ENCODE data around the gene AUTS2.

AUTS2 gene

DNA sequence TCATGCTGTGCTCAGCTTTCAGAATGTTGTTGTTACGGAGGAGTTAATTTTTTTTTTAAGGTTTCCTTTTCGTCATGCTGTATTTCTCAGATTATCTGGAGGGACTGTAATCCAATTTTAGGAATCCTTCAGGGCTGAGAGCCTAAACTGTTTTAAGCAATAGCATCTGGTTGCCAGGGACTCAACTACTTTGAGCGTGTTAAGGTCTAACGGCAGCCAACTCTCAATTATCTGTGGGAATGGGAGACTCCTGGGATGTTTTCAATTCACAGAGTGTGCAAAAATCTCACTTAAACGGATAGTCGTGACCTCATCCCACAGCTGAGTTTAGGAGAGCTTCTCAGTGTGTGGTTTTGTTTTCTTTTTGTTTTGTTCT, 291.7 kb downstream of the AUTS2 start:
- H3K27ac ChIP-seq (ENCODE audit: low read depth, low read length) = no peak overlapping the region
- H3K4me3 ChIP-seq (ENCODE audit: low read depth in 1 of 2, low read length in 2 of 2) = no peak overlapping the region
- no peaks in the 10 kb centered on the region for H3K36me3 ChIP-seq (ENCODE audit: control insufficient read depth in 1 of 2, insufficient read depth in 2 of 2, low read length in 2 of 2)
- H3K27me3 ChIP-seq (ENCODE audit: control insufficient read depth in 1 of 2, insufficient read depth in 2 of 2, low read length in 2 of 2) = no peaks in the 10 kb centered on the region
- H3K9me3 ChIP-seq (ENCODE audit: control insufficient read depth in 1 of 2, low read length in 2 of 2) = no peaks in the 10 kb centered on the region
- no peaks in the 10 kb centered on the region for H3K4me1 ChIP-seq (ENCODE audit: control insufficient read depth in 1 of 2, insufficient read depth in 2 of 2, low read length in 2 of 2)
- H3K9ac ChIP-seq (ENCODE audit: low read depth in 1 of 2, low read length in 2 of 2) = no peak overlapping the region

DNA sequence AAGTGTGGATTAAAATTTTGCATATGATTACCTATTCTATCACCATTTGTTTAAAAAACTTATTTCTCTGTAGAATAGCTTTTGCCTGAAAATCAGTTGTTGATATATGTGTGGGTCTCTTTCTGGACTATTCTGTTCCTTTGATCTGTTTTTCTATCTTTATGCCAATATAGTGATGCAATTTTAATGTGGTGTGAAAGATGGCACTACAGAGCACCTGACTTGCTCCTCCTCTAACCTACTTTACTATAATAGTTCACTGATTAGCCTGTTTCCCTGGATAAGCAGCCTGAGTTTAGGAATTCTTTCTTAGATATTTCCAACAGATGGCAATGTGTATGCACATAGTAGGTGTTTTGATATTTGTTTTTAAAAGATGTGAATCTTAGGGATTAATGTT, 294.5 kb downstream of the AUTS2 start:
- no peak overlapping the region for H3K9ac ChIP-seq (ENCODE audit: low read depth in 1 of 2, low read length in 2 of 2)
- H3K4me1 ChIP-seq (ENCODE audit: control insufficient read depth in 1 of 2, insufficient read depth in 2 of 2, low read length in 2 of 2) = no peaks in the 10 kb centered on the region
- no peak overlapping the region for H3K4me3 ChIP-seq (ENCODE audit: low read depth in 1 of 2, low read length in 2 of 2)
- no peak overlapping the region for H3K27ac ChIP-seq (ENCODE audit: low read depth, low read length)
- H3K9me3 ChIP-seq (ENCODE audit: control insufficient read depth in 1 of 2, low read length in 2 of 2) = no peaks in the 10 kb centered on the region
- no peaks in the 10 kb centered on the region for H3K36me3 ChIP-seq (ENCODE audit: control insufficient read depth in 1 of 2, insufficient read depth in 2 of 2, low read length in 2 of 2)
- H3K27me3 ChIP-seq (ENCODE audit: control insufficient read depth in 1 of 2, insufficient read depth in 2 of 2, low read length in 2 of 2) = no peaks in the 10 kb centered on the region

DNA sequence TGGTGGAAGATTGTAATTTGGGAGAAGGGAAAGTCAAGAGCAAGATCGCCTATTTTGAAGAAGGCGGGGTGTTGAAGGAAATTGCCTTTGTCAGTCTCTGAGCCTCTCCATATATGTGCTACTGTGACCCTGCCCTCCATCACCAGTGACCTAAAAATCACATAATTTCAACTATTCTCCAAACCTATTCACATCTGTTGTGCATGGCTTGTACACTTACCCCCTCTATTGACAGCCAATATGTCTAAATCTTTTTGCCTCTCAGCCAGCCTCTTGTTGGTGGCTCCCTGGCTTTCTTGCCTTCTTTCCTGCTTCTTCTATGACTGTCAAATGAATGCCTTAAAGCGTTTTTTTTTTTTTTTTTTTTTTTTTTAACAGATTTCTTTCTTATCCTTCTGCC, 295.6 kb downstream of the AUTS2 start:
- Histone ChIP-seq H3K9me3 (ENCODE audit: control insufficient read depth in 1 of 2, low read length in 2 of 2) (no peaks in the 10 kb centered on the region), H3K9ac (ENCODE audit: low read depth in 1 of 2, low read length in 2 of 2) (no peak overlapping the region), H3K27ac (ENCODE audit: low read depth, low read length) (no peak overlapping the region), H3K4me1 (ENCODE audit: control insufficient read depth in 1 of 2, insufficient read depth in 2 of 2, low read length in 2 of 2) (no peaks in the 10 kb centered on the region), H3K36me3 (ENCODE audit: control insufficient read depth in 1 of 2, insufficient read depth in 2 of 2, low read length in 2 of 2) (no peaks in the 10 kb centered on the region), H3K4me3 (ENCODE audit: low read depth in 1 of 2, low read length in 2 of 2) (no peak overlapping the region), H3K27me3 (ENCODE audit: control insufficient read depth in 1 of 2, insufficient read depth in 2 of 2, low read length in 2 of 2) (no peaks in the 10 kb centered on the region)

DNA sequence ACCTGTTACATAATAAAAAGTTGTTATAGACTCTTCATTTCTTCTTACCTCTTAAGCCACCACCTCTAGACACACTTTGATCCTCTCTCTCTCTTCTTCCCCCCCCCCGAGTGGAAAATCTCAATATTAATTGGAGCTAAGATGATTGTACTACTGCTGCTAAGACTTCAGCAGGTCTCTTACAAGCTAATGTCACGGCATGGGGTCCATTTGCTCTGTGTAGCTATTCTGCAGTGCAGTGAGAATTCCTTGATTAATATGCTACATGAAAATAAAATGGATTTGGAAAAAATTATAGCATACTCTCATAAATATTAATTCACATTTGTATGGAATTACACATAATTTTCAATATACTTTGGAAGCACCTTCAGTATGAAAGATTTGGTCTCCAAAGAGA, 297.2 kb downstream of the AUTS2 start:
- Histone ChIP-seq H3K4me3 (ENCODE audit: low read depth in 1 of 2, low read length in 2 of 2) (no peak overlapping the region), H3K27me3 (ENCODE audit: control insufficient read depth in 1 of 2, insufficient read depth in 2 of 2, low read length in 2 of 2) (no peaks in the 10 kb centered on the region), H3K9me3 (ENCODE audit: control insufficient read depth in 1 of 2, low read length in 2 of 2) (no peaks in the 10 kb centered on the region), H3K27ac (ENCODE audit: low read depth, low read length) (no peak overlapping the region), H3K36me3 (ENCODE audit: control insufficient read depth in 1 of 2, insufficient read depth in 2 of 2, low read length in 2 of 2) (no peaks in the 10 kb centered on the region), H3K4me1 (ENCODE audit: control insufficient read depth in 1 of 2, insufficient read depth in 2 of 2, low read length in 2 of 2) (no peaks in the 10 kb centered on the region), H3K9ac (ENCODE audit: low read depth in 1 of 2, low read length in 2 of 2) (no peak overlapping the region)

DNA sequence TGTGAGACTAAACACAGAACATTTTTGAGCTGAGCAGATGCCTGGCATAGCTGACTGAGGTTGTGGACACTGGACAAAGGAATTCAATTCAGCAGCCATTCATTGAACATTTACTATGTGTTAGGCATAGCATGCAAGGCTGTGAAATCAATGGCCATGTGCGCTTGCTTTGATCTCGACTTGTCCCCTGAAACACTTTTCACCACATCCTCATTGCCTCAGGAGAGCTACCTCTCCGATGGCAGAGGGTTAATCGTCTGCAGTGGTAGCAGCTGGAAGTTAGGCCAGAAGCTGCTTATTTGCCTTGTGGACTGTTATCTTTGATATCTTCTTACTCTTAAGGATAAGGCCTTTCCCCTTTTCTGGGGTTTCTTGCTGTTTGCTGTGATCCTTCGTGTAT, 297.8 kb downstream of the AUTS2 start:
- H3K4me3 ChIP-seq (ENCODE audit: low read depth in 1 of 2, low read length in 2 of 2) = no peak overlapping the region
- H3K27me3 ChIP-seq (ENCODE audit: control insufficient read depth in 1 of 2, insufficient read depth in 2 of 2, low read length in 2 of 2) = no peaks in the 10 kb centered on the region
- no peaks in the 10 kb centered on the region for H3K9me3 ChIP-seq (ENCODE audit: control insufficient read depth in 1 of 2, low read length in 2 of 2)
- no peak overlapping the region for H3K9ac ChIP-seq (ENCODE audit: low read depth in 1 of 2, low read length in 2 of 2)
- no peaks in the 10 kb centered on the region for H3K36me3 ChIP-seq (ENCODE audit: control insufficient read depth in 1 of 2, insufficient read depth in 2 of 2, low read length in 2 of 2)
- H3K27ac ChIP-seq (ENCODE audit: low read depth, low read length) = no peak overlapping the region
- no peaks in the 10 kb centered on the region for H3K4me1 ChIP-seq (ENCODE audit: control insufficient read depth in 1 of 2, insufficient read depth in 2 of 2, low read length in 2 of 2)

DNA sequence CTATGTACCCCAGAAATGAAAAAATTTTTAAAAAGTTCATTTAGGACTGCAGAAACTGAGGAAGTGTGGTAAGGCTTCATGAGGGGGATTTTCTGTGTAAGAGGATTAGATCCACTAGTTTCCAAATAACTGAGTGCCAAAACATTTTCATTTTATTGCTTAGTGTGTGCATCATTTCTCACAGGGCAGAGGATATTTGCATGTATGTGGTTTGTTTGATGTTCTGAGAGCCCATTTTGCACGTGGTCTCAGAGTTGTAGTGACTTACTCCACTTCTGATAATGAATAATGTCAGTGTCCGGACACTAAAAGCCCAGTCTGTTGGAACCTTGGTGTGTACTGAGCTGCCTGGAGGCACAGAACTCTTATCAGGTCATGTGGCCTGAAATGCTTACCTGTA, 299.9 kb downstream of the AUTS2 start:
- Histone ChIP-seq H3K36me3 (ENCODE audit: control insufficient read depth in 1 of 2, insufficient read depth in 2 of 2, low read length in 2 of 2) (no peaks in the 10 kb centered on the region), H3K4me1 (ENCODE audit: control insufficient read depth in 1 of 2, insufficient read depth in 2 of 2, low read length in 2 of 2) (no peaks in the 10 kb centered on the region), H3K9ac (ENCODE audit: low read depth in 1 of 2, low read length in 2 of 2) (no peak overlapping the region), H3K4me3 (ENCODE audit: low read depth in 1 of 2, low read length in 2 of 2) (no peak overlapping the region), H3K9me3 (ENCODE audit: control insufficient read depth in 1 of 2, low read length in 2 of 2) (no peaks in the 10 kb centered on the region), H3K27me3 (ENCODE audit: control insufficient read depth in 1 of 2, insufficient read depth in 2 of 2, low read length in 2 of 2) (no peaks in the 10 kb centered on the region), H3K27ac (ENCODE audit: low read depth, low read length) (no peak overlapping the region)

DNA sequence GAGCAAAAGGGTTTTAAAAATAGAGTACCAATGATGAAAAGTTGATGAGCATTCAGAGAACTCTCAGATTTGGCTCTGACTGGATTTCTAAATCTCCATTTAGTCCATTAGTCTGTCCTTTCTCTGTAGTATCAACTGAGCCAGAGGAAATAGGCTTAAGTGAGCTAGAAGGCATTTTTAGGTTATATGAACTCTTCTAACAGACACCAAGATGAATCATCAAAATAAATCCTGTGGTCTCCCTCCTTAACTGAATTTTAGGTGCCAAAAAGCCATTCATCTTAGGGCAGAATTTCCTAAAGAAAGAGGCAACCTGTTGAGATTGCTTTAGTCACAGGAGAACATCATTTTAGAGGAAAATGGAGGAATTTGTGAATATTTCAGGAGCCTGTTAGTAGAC, 305.1 kb downstream of the AUTS2 start:
- no peak overlapping the region for H3K9ac ChIP-seq (ENCODE audit: low read depth in 1 of 2, low read length in 2 of 2)
- H3K4me1 ChIP-seq (ENCODE audit: control insufficient read depth in 1 of 2, insufficient read depth in 2 of 2, low read length in 2 of 2) = peaks cover 5 to 6% of the 10 kb centered on the region in 2 donors
- no peaks in the 10 kb centered on the region for H3K9me3 ChIP-seq (ENCODE audit: control insufficient read depth in 1 of 2, low read length in 2 of 2)
- no peak overlapping the region for H3K27ac ChIP-seq (ENCODE audit: low read depth, low read length)
- no peaks in the 10 kb centered on the region for H3K27me3 ChIP-seq (ENCODE audit: control insufficient read depth in 1 of 2, insufficient read depth in 2 of 2, low read length in 2 of 2)
- H3K4me3 ChIP-seq (ENCODE audit: low read depth in 1 of 2, low read length in 2 of 2) = no peak overlapping the region
- H3K36me3 ChIP-seq (ENCODE audit: control insufficient read depth in 1 of 2, insufficient read depth in 2 of 2, low read length in 2 of 2) = no peaks in the 10 kb centered on the region

DNA sequence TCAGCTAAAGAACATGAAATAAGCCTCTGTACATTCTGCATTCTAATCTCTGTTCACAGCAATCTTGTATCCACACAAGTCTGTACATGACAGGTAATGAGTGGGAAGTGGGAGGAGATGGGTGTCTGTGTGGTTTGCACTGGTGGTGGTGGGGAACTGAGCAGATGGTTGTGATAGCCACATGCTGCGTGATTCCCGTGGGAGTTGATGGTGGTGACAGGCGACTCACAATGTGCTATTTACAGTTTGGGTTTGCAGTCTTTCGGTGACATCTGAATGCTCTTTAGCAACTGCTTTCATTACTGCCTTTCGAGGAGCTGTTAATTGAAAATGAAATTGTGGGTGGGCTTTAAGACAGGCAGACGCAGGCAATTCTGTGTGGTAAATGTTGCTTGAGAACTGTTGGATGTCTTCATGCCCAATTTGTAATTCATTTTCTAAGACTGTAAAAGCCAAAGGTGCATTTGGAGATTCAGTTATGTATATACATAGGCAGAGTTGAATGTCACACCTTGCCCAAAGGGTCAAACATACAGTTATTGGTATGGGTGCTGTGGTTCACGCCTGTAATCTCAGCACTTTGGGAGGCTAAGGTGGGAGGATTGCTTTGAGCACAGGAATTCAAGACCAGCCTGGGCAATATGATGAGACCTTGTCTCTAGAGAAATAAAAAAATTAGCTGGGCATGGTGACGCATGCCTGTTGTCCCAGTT, 308.2 kb downstream of the AUTS2 start:
- peaks cover 2 to 4% of the 10 kb centered on the region in 2 donors for H3K9me3 ChIP-seq (ENCODE audit: control insufficient read depth in 1 of 2, low read length in 2 of 2)
- no peak overlapping the region for H3K4me3 ChIP-seq (ENCODE audit: low read depth in 1 of 2, low read length in 2 of 2)
- no peaks in the 10 kb centered on the region for H3K36me3 ChIP-seq (ENCODE audit: control insufficient read depth in 1 of 2, insufficient read depth in 2 of 2, low read length in 2 of 2)
- H3K27me3 ChIP-seq (ENCODE audit: control insufficient read depth in 1 of 2, insufficient read depth in 2 of 2, low read length in 2 of 2) = no peaks in the 10 kb centered on the region
- H3K9ac ChIP-seq (ENCODE audit: low read depth in 1 of 2, low read length in 2 of 2) = no peak overlapping the region
- H3K27ac ChIP-seq (ENCODE audit: low read depth, low read length) = no peak overlapping the region
- peaks cover 11 to 12% of the 10 kb centered on the region in 2 donors for H3K4me1 ChIP-seq (ENCODE audit: control insufficient read depth in 1 of 2, insufficient read depth in 2 of 2, low read length in 2 of 2)

DNA sequence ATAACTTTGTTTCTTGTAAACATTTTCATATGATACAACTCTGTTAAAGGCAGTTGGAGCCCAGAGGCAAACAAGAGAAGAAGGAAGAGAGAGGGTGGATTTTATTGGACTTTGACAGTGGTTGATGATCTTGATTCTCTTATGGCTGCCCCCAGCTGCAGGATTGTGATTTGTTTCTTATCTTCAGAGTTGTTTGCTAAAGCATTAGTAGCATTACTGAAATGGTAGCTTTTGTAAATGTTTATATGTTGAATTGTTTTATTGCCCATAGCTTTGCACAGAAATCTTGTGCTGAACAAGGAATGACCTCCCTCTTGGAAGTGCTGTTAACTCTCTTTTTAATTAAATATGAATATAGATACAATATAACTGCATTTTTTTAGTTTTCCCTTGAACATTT, 309.4 kb downstream of the AUTS2 start:
- no peak overlapping the region for H3K27ac ChIP-seq (ENCODE audit: low read depth, low read length)
- H3K9me3 ChIP-seq (ENCODE audit: control insufficient read depth in 1 of 2, low read length in 2 of 2) = peaks cover 4 to 8% of the 10 kb centered on the region in 2 donors
- H3K27me3 ChIP-seq (ENCODE audit: control insufficient read depth in 1 of 2, insufficient read depth in 2 of 2, low read length in 2 of 2) = no peaks in the 10 kb centered on the region
- H3K4me1 ChIP-seq (ENCODE audit: control insufficient read depth in 1 of 2, insufficient read depth in 2 of 2, low read length in 2 of 2) = peaks cover 16 to 17% of the 10 kb centered on the region in 2 donors
- no peaks in the 10 kb centered on the region for H3K36me3 ChIP-seq (ENCODE audit: control insufficient read depth in 1 of 2, insufficient read depth in 2 of 2, low read length in 2 of 2)
- H3K9ac ChIP-seq (ENCODE audit: low read depth in 1 of 2, low read length in 2 of 2) = no peak overlapping the region
- H3K4me3 ChIP-seq (ENCODE audit: low read depth in 1 of 2, low read length in 2 of 2) = no peak overlapping the region

DNA sequence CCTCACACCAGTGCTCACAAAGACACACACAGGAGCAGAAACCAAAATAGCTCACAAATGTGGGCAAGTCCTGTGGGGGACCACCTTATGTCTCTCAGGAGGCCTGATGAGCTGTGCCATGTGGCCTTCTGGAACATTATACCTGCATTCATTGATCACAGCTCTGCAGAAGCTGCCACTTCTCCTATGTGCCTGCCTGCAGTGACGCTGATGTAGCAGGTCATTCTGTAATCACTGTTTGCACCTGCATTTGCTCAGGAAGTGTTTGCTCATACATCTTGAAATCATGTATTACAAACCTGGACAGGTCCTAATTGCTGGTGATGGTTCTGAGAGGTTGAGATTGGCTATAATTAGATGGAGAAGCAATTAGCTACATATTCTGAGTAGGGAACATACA, 310.2 kb downstream of the AUTS2 start:
- Histone ChIP-seq H3K27me3 (ENCODE audit: control insufficient read depth in 1 of 2, insufficient read depth in 2 of 2, low read length in 2 of 2) (no peaks in the 10 kb centered on the region), H3K36me3 (ENCODE audit: control insufficient read depth in 1 of 2, insufficient read depth in 2 of 2, low read length in 2 of 2) (no peaks in the 10 kb centered on the region), H3K4me3 (ENCODE audit: low read depth in 1 of 2, low read length in 2 of 2) (no peak overlapping the region), H3K9me3 (ENCODE audit: control insufficient read depth in 1 of 2, low read length in 2 of 2) (peaks cover 4 to 8% of the 10 kb centered on the region in 2 donors), H3K9ac (ENCODE audit: low read depth in 1 of 2, low read length in 2 of 2) (no peak overlapping the region), H3K4me1 (ENCODE audit: control insufficient read depth in 1 of 2, insufficient read depth in 2 of 2, low read length in 2 of 2) (peaks cover 20 to 22% of the 10 kb centered on the region in 2 donors), H3K27ac (ENCODE audit: low read depth, low read length) (no peak overlapping the region)

DNA sequence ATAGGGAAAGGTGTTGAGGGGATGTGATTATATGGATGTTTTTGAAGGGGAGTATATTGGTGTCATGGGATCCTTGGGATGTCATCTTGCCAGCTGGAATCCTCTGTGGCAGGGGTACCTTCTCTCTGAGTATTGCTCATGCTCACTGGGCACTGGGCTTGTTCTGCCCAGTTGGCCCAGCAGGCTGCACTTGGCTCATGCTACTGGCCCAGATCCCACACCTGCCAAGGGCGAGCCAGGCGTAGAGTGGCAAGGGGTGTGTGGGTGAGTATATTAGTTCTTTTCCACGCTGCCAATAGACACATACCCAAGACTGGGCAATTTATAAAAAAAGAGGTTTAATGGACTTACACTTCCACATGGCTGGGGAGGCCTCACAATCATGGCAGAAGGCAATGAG, 311.9 kb downstream of the AUTS2 start:
- Histone ChIP-seq H3K9ac (ENCODE audit: low read depth in 1 of 2, low read length in 2 of 2) (no peak overlapping the region), H3K27me3 (ENCODE audit: control insufficient read depth in 1 of 2, insufficient read depth in 2 of 2, low read length in 2 of 2) (no peaks in the 10 kb centered on the region), H3K4me3 (ENCODE audit: low read depth in 1 of 2, low read length in 2 of 2) (no peak overlapping the region), H3K4me1 (ENCODE audit: control insufficient read depth in 1 of 2, insufficient read depth in 2 of 2, low read length in 2 of 2) (peaks cover 20 to 22% of the 10 kb centered on the region in 2 donors), H3K36me3 (ENCODE audit: control insufficient read depth in 1 of 2, insufficient read depth in 2 of 2, low read length in 2 of 2) (no peaks in the 10 kb centered on the region), H3K27ac (ENCODE audit: low read depth, low read length) (no peak overlapping the region), H3K9me3 (ENCODE audit: control insufficient read depth in 1 of 2, low read length in 2 of 2) (peaks cover 4 to 8% of the 10 kb centered on the region in 2 donors)
